Keratinocyte (primary cell): ENCODE data around the gene BET1. TPM values are rescaled to one million over a fixed set of nuclear protein-coding genes. Genes with fewer than 3 reads are reported as not detected.

Experiments
- DNase-seq: peaks from one replicate; pipeline ENCODE4 v3.0.0-alpha.2; 2011; ENCODE audit warnings: low read depth, missing footprints, low spot score
- FAIRE-seq: peaks from 2 replicates; lab custom pipeline; 2011; peaks lifted over from hg19 to GRCh38; lab: Jason Lieb, UNC
- H2AFZ ChIP-seq: 2 replicates; pipeline ENCODE4 v1.6.0; 2012; ENCODE audit warnings: low read length, control low read depth, inconsistent platforms; ENCODE audit not compliant: control insufficient read depth
- H3K27ac ChIP-seq: 2 replicates; pipeline ENCODE4 v1.5.1; 2011; ENCODE audit warnings: low read length; ENCODE audit not compliant: control insufficient read depth, insufficient read depth
- H3K27me3 ChIP-seq: 3 replicates; pipeline ENCODE4 v1.6.0; 2011; ENCODE audit warnings: low read length; ENCODE audit not compliant: control insufficient read depth, insufficient read depth; ENCODE audit errors: extremely low read depth
- H3K36me3 ChIP-seq, 2 experiments: 2 replicates in 1 of 2; 3 replicates in 1 of 2; pipeline ENCODE4 v1.5.1; 2011; ENCODE audit warnings: low read length in 2 of 2, mild to moderate bottlenecking in 1 of 2; ENCODE audit not compliant: control insufficient read depth in 2 of 2, insufficient read depth in 2 of 2; ENCODE audit errors: extremely low read depth in 1 of 2
- H3K4me1 ChIP-seq: 3 replicates; pipeline ENCODE4 v1.5.1; 2011; ENCODE audit warnings: low read length; ENCODE audit not compliant: control insufficient read depth, insufficient read depth; ENCODE audit errors: extremely low read depth
- H3K4me2 ChIP-seq: 3 replicates; pipeline ENCODE4 v1.6.0; 2011; ENCODE audit warnings: low read depth, low read length; ENCODE audit not compliant: control insufficient read depth, insufficient read depth; ENCODE audit errors: extremely low read depth
- H3K4me3 ChIP-seq, 3 experiments: fragments of 200-600 bp in 1 of 3; sonication (generic) in 1 of 3; 2 replicates in 2 of 3; 3 replicates in 1 of 3; pipeline ENCODE4 v1.5.1; 2011 to 2016; ENCODE audit warnings: low read length in 3 of 3, mild to moderate bottlenecking in 3 of 3, control low read depth in 2 of 3, inconsistent platforms in 1 of 3, low read depth in 1 of 3, mixed read lengths in 1 of 3, mixed run types in 1 of 3, moderate library complexity in 1 of 3; ENCODE audit not compliant: control insufficient read depth in 2 of 3, insufficient read depth in 2 of 3; ENCODE audit errors: extremely low read depth in 1 of 3
- H3K79me2 ChIP-seq: 2 replicates; pipeline ENCODE4 v1.6.0; 2012; ENCODE audit warnings: low read length; ENCODE audit not compliant: control insufficient read depth, insufficient read depth
- H3K9ac ChIP-seq: 3 replicates; pipeline ENCODE4 v1.6.0; 2011; ENCODE audit warnings: low read length; ENCODE audit not compliant: control insufficient read depth, insufficient read depth; ENCODE audit errors: extremely low read depth
- H3K9me1 ChIP-seq: 3 replicates; pipeline ENCODE4 v1.6.0; 2011; ENCODE audit warnings: low read length; ENCODE audit not compliant: control insufficient read depth, insufficient read depth; ENCODE audit errors: extremely low read depth
- H3K9me3 ChIP-seq: 2 replicates; pipeline ENCODE4 v1.5.1; 2012; ENCODE audit warnings: low read depth, low read length; ENCODE audit not compliant: control insufficient read depth
- H4K20me1 ChIP-seq: 3 replicates; pipeline ENCODE4 v1.6.0; 2011; ENCODE audit warnings: low read length; ENCODE audit not compliant: control insufficient read depth, insufficient read depth; ENCODE audit errors: extremely low read depth
- EZH2 ChIP-seq: IDR thresholded peaks from one replicate; pipeline ENCODE4 v1.6.1; 2012; ENCODE audit warnings: inconsistent platforms, mild to moderate bottlenecking, low read length, moderate library complexity
- dilution Hi-C: fragments of 300-500 bp; cut with MboI; formaldehyde crosslinking; loops from one replicate; pipeline ENCODE4 v1.7.0; 2020; ENCODE audit warnings: low sequenced_read_pairs; ENCODE audit not compliant: extremely low pct_ligation_motif_present
- polyA plus RNA-seq, 5 experiments: library from polyadenylated mRNA; depleted of rRNA in 3 of 5; stranded (reverse) in 3 of 5; stranded (forward) in 1 of 5; unstranded in 1 of 5; fragments of >200 nt; gene quantifications; 1 replicate in 1 of 5; 2 replicates in 3 of 5; 3 replicates in 1 of 5; pipeline versions ENCODE4 v1.2.1 to v1.2.3, GENCODE V29; 2011 to 2012; ENCODE audit warnings: missing spikeins in 2 of 5, low read depth in 1 of 5, low replicate concordance in 1 of 5
- TF ChIP-seq, protein P1 (sequence below), 3 experiments: IDR thresholded peaks in 1 of 3; conservative IDR thresholded peaks in 1 of 3; optimal IDR thresholded peaks in 1 of 3; 2 replicates in 2 of 3; 3 replicates in 1 of 3; pipeline versions ENCODE3 to v1.5.1; 2011; ENCODE audit warnings: low read length in 3 of 3, mild to moderate bottlenecking in 3 of 3, moderate library complexity in 2 of 3, control low read depth in 1 of 3, inconsistent platforms in 1 of 3; ENCODE audit not compliant: insufficient read depth in 2 of 3; ENCODE audit errors: extremely low read depth in 1 of 3

BET1 gene
- polyA plus RNA-seq, 1 donor (not counting 4 experiments of a cell fraction or from before 2014, with no cell fraction given) = 38.1 TPM

DNA sequence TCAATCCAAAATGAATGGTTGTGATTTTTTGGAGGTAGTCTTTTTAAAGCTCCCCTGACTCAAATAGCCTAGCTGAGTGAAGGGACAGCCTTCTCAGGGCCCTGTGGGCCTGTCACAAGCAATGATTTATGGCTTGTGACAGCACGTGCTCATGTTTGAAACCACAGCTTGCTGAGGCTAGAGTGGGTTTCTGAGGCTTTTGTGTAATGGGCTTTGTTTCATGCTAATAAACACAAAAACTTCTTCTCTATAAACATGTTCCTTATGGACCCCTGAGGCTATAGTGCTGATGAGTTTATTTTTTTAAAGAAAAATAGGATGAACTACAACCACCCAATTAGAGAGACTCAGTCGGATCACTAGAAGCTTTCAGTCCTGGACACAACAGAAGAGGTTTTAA lies 36.1 kb upstream of the BET1 start:
- Histone ChIP-seq H3K4me1 (peaks cover 9% of the 10 kb centered on the region), H3K27me3 (peaks cover 3% of the 10 kb centered on the region), H3K79me2 (no peaks in the 10 kb centered on the region), H3K4me2 (no peak overlapping the region), H3K4me3 (no peak overlapping the region), H3K27ac (no peak overlapping the region), H3K9me1 (no peaks in the 10 kb centered on the region), H3K9me3 (no peaks in the 10 kb centered on the region), H4K20me1 (no peaks in the 10 kb centered on the region), H3K36me3 (no peaks in the 10 kb centered on the region), H2AFZ (no peak overlapping the region), H3K9ac (no peak overlapping the region)
- dilution Hi-C loops = no loop called here
- no peak for TF ChIP-seq EZH2
- TF ChIP-seq, protein P1, sequence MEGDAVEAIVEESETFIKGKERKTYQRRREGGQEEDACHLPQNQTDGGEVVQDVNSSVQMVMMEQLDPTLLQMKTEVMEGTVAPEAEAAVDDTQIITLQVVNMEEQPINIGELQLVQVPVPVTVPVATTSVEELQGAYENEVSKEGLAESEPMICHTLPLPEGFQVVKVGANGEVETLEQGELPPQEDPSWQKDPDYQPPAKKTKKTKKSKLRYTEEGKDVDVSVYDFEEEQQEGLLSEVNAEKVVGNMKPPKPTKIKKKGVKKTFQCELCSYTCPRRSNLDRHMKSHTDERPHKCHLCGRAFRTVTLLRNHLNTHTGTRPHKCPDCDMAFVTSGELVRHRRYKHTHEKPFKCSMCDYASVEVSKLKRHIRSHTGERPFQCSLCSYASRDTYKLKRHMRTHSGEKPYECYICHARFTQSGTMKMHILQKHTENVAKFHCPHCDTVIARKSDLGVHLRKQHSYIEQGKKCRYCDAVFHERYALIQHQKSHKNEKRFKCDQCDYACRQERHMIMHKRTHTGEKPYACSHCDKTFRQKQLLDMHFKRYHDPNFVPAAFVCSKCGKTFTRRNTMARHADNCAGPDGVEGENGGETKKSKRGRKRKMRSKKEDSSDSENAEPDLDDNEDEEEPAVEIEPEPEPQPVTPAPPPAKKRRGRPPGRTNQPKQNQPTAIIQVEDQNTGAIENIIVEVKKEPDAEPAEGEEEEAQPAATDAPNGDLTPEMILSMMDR (optimal IDR thresholded peaks at IDR 0.05 in 1 of 3, IDR thresholded peaks at IDR 0.05 in 1 of 3, conservative IDR thresholded peaks at IDR 0.05 in 1 of 3; ENCODE audit: extremely low read depth in 1 of 3, insufficient read depth in 2 of 3, low read length in 3 of 3) = no peak
- FAIRE-seq (no peak), DNase-seq (no peak)

DNA sequence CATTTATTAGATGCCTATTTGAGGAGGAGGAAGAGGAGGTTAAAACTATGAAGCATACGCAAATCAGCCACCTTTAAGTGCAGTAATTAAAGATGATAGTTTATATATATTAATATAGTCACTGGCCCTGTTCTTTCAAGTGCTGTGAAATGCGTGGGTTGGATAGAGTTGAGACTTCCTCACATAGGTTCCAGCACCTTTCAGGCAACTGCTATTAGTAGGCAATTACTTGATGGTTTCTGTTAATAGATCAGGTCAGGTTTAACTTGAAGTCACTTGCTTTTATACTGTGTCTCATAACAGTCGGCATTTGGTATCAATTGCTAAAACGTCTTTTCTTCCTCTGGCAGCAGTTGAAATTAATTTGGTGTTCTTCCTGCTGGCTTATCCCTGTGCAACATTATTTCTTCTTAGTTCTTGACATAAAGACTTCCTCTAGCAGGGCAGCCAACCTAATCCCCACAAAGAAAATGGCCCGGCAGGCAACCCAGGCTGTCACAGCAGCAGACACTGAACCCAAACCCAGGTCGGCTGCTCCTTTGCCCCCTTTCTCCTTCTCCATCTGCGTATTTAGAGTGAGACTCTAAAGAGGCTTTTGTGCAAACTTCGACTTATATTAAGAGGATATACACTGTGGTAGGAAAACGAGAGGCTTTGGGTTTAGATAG lies 35.3 kb upstream of the BET1 start:
- H3K9ac ChIP-seq = no peak overlapping the region
- no peaks in the 10 kb centered on the region for H3K36me3 ChIP-seq
- dilution Hi-C loops = no loop called here
- no peak for FAIRE-seq
- TF ChIP-seq, protein P1 (optimal IDR thresholded peaks at IDR 0.05 in 1 of 3, IDR thresholded peaks at IDR 0.05 in 1 of 3, conservative IDR thresholded peaks at IDR 0.05 in 1 of 3; ENCODE audit: extremely low read depth in 1 of 3, insufficient read depth in 2 of 3, low read length in 3 of 3) = no peak
- TF ChIP-seq EZH2 = no peak
- H3K9me3 ChIP-seq = no peaks in the 10 kb centered on the region
- H3K79me2 ChIP-seq = no peaks in the 10 kb centered on the region
- no peak overlapping the region for H3K27ac ChIP-seq
- no peaks in the 10 kb centered on the region for H3K9me1 ChIP-seq
- DNase-seq = no peak
- no peaks in the 10 kb centered on the region for H4K20me1 ChIP-seq
- H3K27me3 ChIP-seq = peaks cover 3% of the 10 kb centered on the region
- no peak overlapping the region for H3K4me2 ChIP-seq
- H3K4me3 ChIP-seq = no peak overlapping the region
- no peak overlapping the region for H2AFZ ChIP-seq
- peaks cover 9% of the 10 kb centered on the region for H3K4me1 ChIP-seq
